H1 (cell line): ENCODE data around the gene IST1. TPM values are rescaled to one million over a fixed set of nuclear protein-coding genes. Genes with fewer than 3 reads are reported as not detected.

Experiments
- CTCF ChIA-PET: fragments of 300-600 bp; sonication (Branson Sonifier 250); formaldehyde crosslinking; loops from one replicate; lab custom pipeline; 2021; ENCODE audit not compliant: partially characterized antibody; lab: Charles Lee
- POLR2A ChIA-PET: fragments of 300-600 bp; sonication (Branson Sonifier 250); formaldehyde crosslinking; loops from one replicate; lab custom pipeline; 2021; ENCODE audit warnings: inconsistent platforms; ENCODE audit not compliant: partially characterized antibody; lab: Charles Lee
- DNase-seq, 2 experiments: peaks; one replicate each; pipeline versions ENCODE4 v3.0.0 to v3.0.0-alpha.2; 2010 to 2022; ENCODE audit warnings: low spot score in 2 of 2, low read depth in 1 of 2, mixed read lengths in 1 of 2
- FAIRE-seq: peaks from 2 replicates; lab custom pipeline; 2011; peaks lifted over from hg19 to GRCh38; lab: Jason Lieb, UNC
- H2AFZ ChIP-seq: 2 replicates; pipeline ENCODE4 v1.8.1; 2012; ENCODE audit warnings: low read length, inconsistent platforms
- H2AK5ac ChIP-seq: 2 replicates; pipeline ENCODE4 v1.6.1; 2013; ENCODE audit warnings: low read depth, low read length
- H2BK120ac ChIP-seq: replicated peaks from 2 replicates; pipeline ENCODE3; 2013; ENCODE audit warnings: low read depth, low read length, inconsistent platforms
- H2BK12ac ChIP-seq: 2 replicates; pipeline ENCODE4 v1.6.1; 2013; ENCODE audit warnings: low read depth, low read length
- H2BK15ac ChIP-seq: 2 replicates; pipeline ENCODE4 v1.6.1; 2013; ENCODE audit warnings: low read length
- H2BK20ac ChIP-seq: 2 replicates; pipeline ENCODE4 v1.6.1; 2013; ENCODE audit warnings: low read length
- H2BK5ac ChIP-seq: 2 replicates; pipeline ENCODE4 v1.6.1; 2013; ENCODE audit warnings: low read depth, low read length
- H3K14ac ChIP-seq: 2 replicates; pipeline ENCODE4 v1.6.1; 2013; ENCODE audit warnings: inconsistent platforms; ENCODE audit not compliant: insufficient read length
- H3K18ac ChIP-seq: 2 replicates; pipeline ENCODE4 v1.6.1; 2013; ENCODE audit warnings: low read length; ENCODE audit errors: extremely low read depth
- H3K23ac ChIP-seq: 2 replicates; pipeline ENCODE4 v1.6.1; 2013; ENCODE audit warnings: inconsistent platforms; ENCODE audit not compliant: insufficient read length
- H3K23me2 ChIP-seq: 2 replicates; pipeline ENCODE4 v1.6.1; 2013; ENCODE audit warnings: low read depth, low read length
- H3K27ac ChIP-seq: 2 replicates; pipeline ENCODE4 v1.6.1; 2011; ENCODE audit warnings: low read depth, low read length, inconsistent platforms
- H3K27me3 ChIP-seq, 4 experiments: replicated peaks in 1 of 4; 1 replicate in 1 of 4; 2 replicates in 3 of 4; pipeline versions ENCODE4 v1.6.1 to v1.8.1; 2011 to 2013; ENCODE audit warnings: low read length in 3 of 4, mild to moderate bottlenecking in 3 of 4, inconsistent platforms in 2 of 4, mixed read lengths in 2 of 4, moderate library complexity in 1 of 4; ENCODE audit not compliant: control insufficient read depth in 3 of 4, insufficient read depth in 3 of 4; ENCODE audit errors: extremely low read depth in 1 of 4
- H3K36me3 ChIP-seq, 4 experiments: 2 replicates each; pipeline versions ENCODE4 v1.6.1 to v1.8.1; 2011 to 2013; ENCODE audit warnings: mild to moderate bottlenecking in 4 of 4, low read length in 3 of 4, moderate library complexity in 2 of 4, control low read depth in 1 of 4, inconsistent platforms in 1 of 4; ENCODE audit not compliant: insufficient read depth in 4 of 4, control insufficient read depth in 2 of 4
- H3K4ac ChIP-seq: replicated peaks from 2 replicates; pipeline ENCODE3; 2013; ENCODE audit warnings: low read length, low read depth, mixed read lengths, inconsistent platforms; ENCODE audit not compliant: insufficient read length
- H3K4me1 ChIP-seq, 4 experiments: replicated peaks in 1 of 4; 1 replicate in 1 of 4; 2 replicates in 3 of 4; pipeline versions ENCODE4 v1.6.1 to v1.8.1; 2011 to 2013; ENCODE audit warnings: low read length in 3 of 4, inconsistent platforms in 2 of 4, mixed read lengths in 1 of 4; ENCODE audit not compliant: insufficient read depth in 4 of 4, control insufficient read depth in 3 of 4
- H3K4me2 ChIP-seq, 2 experiments: 2 replicates each; pipeline versions ENCODE4 v1.6.1 to v1.8.1; 2011 to 2013; ENCODE audit warnings: low read depth in 2 of 2, low read length in 2 of 2, control low read depth in 1 of 2, inconsistent platforms in 1 of 2, mild to moderate bottlenecking in 1 of 2; ENCODE audit not compliant: insufficient read depth in 1 of 2
- H3K4me3 ChIP-seq, 4 experiments: fragments of 200-600, 300-600 bp in 1 of 4; sonication (generic), shearing (Covaris generic), sonication (Bioruptor Twin) in 1 of 4; 2 replicates each; pipeline versions ENCODE4 v1.5.1 to v1.8.1; 2011 to 2016; ENCODE audit warnings: low read length in 4 of 4, low read depth in 3 of 4, control low read depth in 2 of 4, inconsistent platforms in 2 of 4, mild to moderate bottlenecking in 2 of 4, mixed read lengths in 1 of 4, moderate library complexity in 1 of 4; ENCODE audit not compliant: insufficient read depth in 2 of 4; ENCODE audit errors: extremely low read depth in 1 of 4
- H3K56ac ChIP-seq: replicated peaks from 2 replicates; pipeline ENCODE3; 2013; ENCODE audit warnings: low read depth, mild to moderate bottlenecking, mixed read lengths, low read length, inconsistent platforms; ENCODE audit not compliant: insufficient read length
- H3K79me1 ChIP-seq: 2 replicates; pipeline ENCODE4 v1.6.1; 2013; ENCODE audit warnings: low read depth, low read length, control low read depth
- H3K79me2 ChIP-seq, 2 experiments: 2 replicates each; pipeline versions ENCODE4 v1.6.1 to v1.8.1; 2012 to 2013; ENCODE audit warnings: low read length in 2 of 2, mild to moderate bottlenecking in 2 of 2, inconsistent platforms in 1 of 2; ENCODE audit not compliant: insufficient read depth in 2 of 2, control insufficient read depth in 1 of 2
- H3K9ac ChIP-seq, 4 experiments: replicated peaks in 1 of 4; 1 replicate in 1 of 4; 2 replicates in 3 of 4; pipeline versions ENCODE4 v1.6.1 to v1.8.1; 2011 to 2013; ENCODE audit warnings: low read depth in 3 of 4, low read length in 3 of 4, control low read depth in 2 of 4, mild to moderate bottlenecking in 2 of 4, moderate library complexity in 2 of 4, inconsistent platforms in 1 of 4; ENCODE audit errors: extremely low read depth in 1 of 4
- H3K9me3 ChIP-seq, 2 experiments: 2 replicates each; pipeline versions ENCODE4 v1.6.1 to v1.8.1; 2012 to 2013; ENCODE audit warnings: mild to moderate bottlenecking in 2 of 2, moderate library complexity in 2 of 2, control low read depth in 1 of 2, inconsistent platforms in 1 of 2, low read depth in 1 of 2, low read length in 1 of 2, mixed read lengths in 1 of 2; ENCODE audit not compliant: insufficient read depth in 2 of 2
- H4K20me1 ChIP-seq, 2 experiments: replicated peaks in 1 of 2; 2 replicates each; pipeline versions ENCODE3 to v1.8.1; 2011 to 2013; ENCODE audit warnings: inconsistent platforms in 2 of 2, low read length in 2 of 2, mild to moderate bottlenecking in 1 of 2; ENCODE audit not compliant: insufficient read depth in 2 of 2, control insufficient read depth in 1 of 2
- H4K5ac ChIP-seq: 2 replicates; pipeline ENCODE4 v1.6.1; 2013; ENCODE audit warnings: low read length, low read depth, mixed read lengths, inconsistent platforms; ENCODE audit not compliant: insufficient read length
- H4K8ac ChIP-seq: 2 replicates; pipeline ENCODE4 v1.8.0; 2013; ENCODE audit warnings: mild to moderate bottlenecking, moderate library complexity, low read length, inconsistent platforms; ENCODE audit not compliant: insufficient read depth; ENCODE audit errors: extremely low read depth
- H4K91ac ChIP-seq: replicated peaks from 2 replicates; pipeline ENCODE3; 2013; ENCODE audit warnings: low read length, mixed read lengths, inconsistent platforms; ENCODE audit not compliant: insufficient read length
- BRCA1 ChIP-seq: IDR thresholded peaks from 2 replicates; pipeline ENCODE4 v1.6.1; 2012; ENCODE audit warnings: low read depth, low read length, improper control_type of control experiment
- FOSL1 ChIP-seq: IDR thresholded peaks from 2 replicates; pipeline ENCODE4 v1.6.1; 2011; ENCODE audit warnings: mild to moderate bottlenecking, low read depth, low read length, moderate library complexity; ENCODE audit not compliant: insufficient read depth
- RAD21 ChIP-seq, 2 experiments: IDR thresholded peaks in 1 of 2; conservative IDR thresholded peaks in 1 of 2; 2 replicates each; pipeline ENCODE4 v1.6.1; 2011; ENCODE audit warnings: low read depth in 2 of 2, low read length in 2 of 2, improper control_type of control experiment in 1 of 2, inconsistent platforms in 1 of 2, mild to moderate bottlenecking in 1 of 2, moderate library complexity in 1 of 2
- RXRA ChIP-seq: IDR thresholded peaks from 2 replicates; pipeline ENCODE4 v1.6.1; 2011; ENCODE audit warnings: low read depth, mild to moderate bottlenecking, low read length, moderate library complexity; ENCODE audit not compliant: insufficient read depth
- TAF1 ChIP-seq: IDR thresholded peaks from 2 replicates; pipeline ENCODE4 v1.6.1; 2011; ENCODE audit warnings: mild to moderate bottlenecking, low read depth, low read length
- TAF7 ChIP-seq: optimal IDR thresholded peaks from 2 replicates; pipeline ENCODE3; 2011; ENCODE audit warnings: low read depth, mild to moderate bottlenecking, inconsistent platforms, low read length, moderate library complexity, borderline replicate concordance
- WGBS, 2 experiments: shearing (Covaris generic) in 1 of 2; methylation state at CpG; one replicate each; pipeline versions ENCODE4 v1.1.6 to v1.1.7; 2013 to 2015; ENCODE audit warnings: low lambda C conversion rate in 2 of 2, mixed read lengths in 2 of 2, inconsistent platforms in 1 of 2, low coverage in 1 of 2, missing lambda C conversion rate in 1 of 2; ENCODE audit not compliant: insufficient replicate concordance in 2 of 2, insufficient coverage in 1 of 2, insufficient read length in 1 of 2; ENCODE audit errors: extremely low coverage in 1 of 2, missing lambda C conversion rate in 1 of 2; 5-methylcytosine and 5-hydroxymethylcytosine counted together
- polyA plus RNA-seq, 7 experiments: library from polyadenylated mRNA; depleted of rRNA in 3 of 7; stranded (reverse) in 5 of 7; unstranded in 2 of 7; fragments of >200 nt in 5 of 7; fragments of 200-250 nt in 2 of 7; gene quantifications; 1 replicate in 5 of 7; 2 replicates in 1 of 7; 4 replicates in 1 of 7; pipeline versions ENCODE4 v1.2.1 to v1.2.3, GENCODE V29; 2011 to 2013; ENCODE audit warnings: missing spikeins in 2 of 7, mixed read lengths in 2 of 7
- total RNA-seq: library from RNA; stranded (reverse); fragmentation: NEBNext Ultra II Directional; extraction: Animal tissue kit (Norgen Biotek cat#: 25700); gene quantifications from 2 replicates; pipeline ENCODE4 v1.2.1, GENCODE V29; 2021
- TF ChIP-seq, protein P1 (sequence below): IDR thresholded peaks from 2 replicates; pipeline ENCODE4 v1.6.1; 2011; ENCODE audit warnings: low read depth, mild to moderate bottlenecking, low read length; ENCODE audit not compliant: insufficient read depth

IST1 gene
- total and polyA plus RNA-seq, 2 of the 8 experiments (the other 6 are each of a cell fraction or from before 2014, with no cell fraction given), result 190 to 248 TPM

DNA sequence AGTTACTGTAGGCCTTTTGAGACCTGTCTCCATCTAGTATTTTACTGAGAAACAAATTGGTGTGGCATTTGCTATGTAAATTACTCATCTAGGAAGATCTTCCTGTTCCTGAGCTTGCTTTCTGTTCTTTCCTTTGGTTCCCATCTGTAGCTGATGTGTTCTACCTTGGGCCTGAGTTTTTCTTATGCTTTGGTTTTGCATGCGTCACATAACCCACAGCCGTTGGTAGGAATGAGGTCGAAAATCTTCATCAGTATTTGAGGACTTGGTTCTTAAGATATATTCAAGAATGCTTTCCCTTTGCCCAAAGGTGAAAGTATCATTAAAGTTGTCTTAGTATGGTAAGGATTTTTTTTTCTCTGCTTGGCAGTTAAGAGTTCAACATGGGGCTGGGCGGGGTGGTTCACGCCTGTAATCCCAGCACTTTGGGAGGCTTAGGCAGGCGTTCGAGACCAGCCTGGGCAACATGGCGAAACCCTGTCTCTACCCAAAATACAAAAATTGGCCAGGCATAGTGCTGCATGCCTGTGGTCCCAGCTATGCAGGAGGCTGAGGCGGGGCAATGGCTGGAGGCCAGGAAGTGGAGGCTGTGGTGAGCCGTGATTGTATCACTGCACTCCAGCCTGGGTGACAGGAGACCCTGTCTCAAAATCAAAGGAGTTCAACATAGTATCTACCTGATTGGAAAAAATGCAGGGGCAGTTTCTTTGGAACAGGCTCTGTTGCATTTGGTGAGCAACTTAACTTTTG, 28.8 kb downstream of the IST1 start:
- POLR2A ChIA-PET, result interaction anchor here (0.6 to 1.3 kb wide), 3 partner anchors 9 to 162 kb away, joined by 3 read pairs; no protein-coding TSS in a partner anchor
- no peak overlapping the region for H3K9ac ChIP-seq
- no peak for DNase-seq

More for the DNA sequence above, 28.8 kb downstream of the IST1 start:
- no peak overlapping the region for H2AFZ ChIP-seq
- H2BK120ac ChIP-seq, result no peak overlapping the region
- no peak overlapping the region for H3K14ac ChIP-seq
- H2BK12ac ChIP-seq, result no peak overlapping the region
- no peak overlapping the region for H3K4me3 ChIP-seq
- H3K27ac ChIP-seq, result no peak overlapping the region
- H4K5ac ChIP-seq, result no peak overlapping the region
- no peak overlapping the region for H3K4ac ChIP-seq
- no peak overlapping the region for H4K8ac ChIP-seq
- WGBS, 2 experiments, result 96% methylated on average over 10 of the region's 10 CpGs; no CpG with 5 or more reads in 1 of the 2 experiments
- H3K23ac ChIP-seq, result no peak overlapping the region
- no peaks in the 10 kb centered on the region for H3K27me3 ChIP-seq
- H4K91ac ChIP-seq, result no peak overlapping the region
- no peak overlapping the region for H3K18ac ChIP-seq
- H3K4me1 ChIP-seq, result no peaks in the 10 kb centered on the region
- H3K79me2 ChIP-seq, result peaks cover 0 to 31% of the 10 kb centered on the region in 2 experiments; a peak in 3 of 4 replicates
- H3K4me2 ChIP-seq, result no peak overlapping the region
- no peak overlapping the region for H2BK5ac ChIP-seq
- H3K36me3 ChIP-seq, result peaks cover 66 to 97% (median 85%) of the 10 kb centered on the region in 4 experiments
- H2BK15ac ChIP-seq, result no peak overlapping the region
- no peak overlapping the region for H2AK5ac ChIP-seq
- TF ChIP-seq RAD21 (IDR thresholded peaks at IDR 0.05 in 1 of 2, conservative IDR thresholded peaks at IDR 0.05 in 1 of 2; ENCODE audit: low read depth in 2 of 2, low read length in 2 of 2), result no peak
- TF ChIP-seq BRCA1, result no peak
- no peak for TF ChIP-seq TAF1
- no peak for TF ChIP-seq TAF7
- no peak for TF ChIP-seq RXRA
- no peak for TF ChIP-seq FOSL1
- TF ChIP-seq, protein P1, sequence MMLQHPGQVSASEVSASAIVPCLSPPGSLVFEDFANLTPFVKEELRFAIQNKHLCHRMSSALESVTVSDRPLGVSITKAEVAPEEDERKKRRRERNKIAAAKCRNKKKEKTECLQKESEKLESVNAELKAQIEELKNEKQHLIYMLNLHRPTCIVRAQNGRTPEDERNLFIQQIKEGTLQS, result no peak
- TF ChIP-seq, all 59 proteins: peak for 0
- Histone ChIP-seq H3K56ac (no peak overlapping the region), H2BK20ac (no peak overlapping the region), H3K9me3 (no peaks in the 10 kb centered on the region), H4K20me1 (peaks cover 3 to 11% of the 10 kb centered on the region in 2 experiments), H3K79me1 (peaks cover 4% of the 10 kb centered on the region; the same call in 1 of the 2 replicates), H3K23me2 (no peaks in the 10 kb centered on the region)
- CTCF ChIA-PET, result interaction anchor here (0.9 to 2.3 kb wide), 3 partner anchors 8 to 41 kb away, joined by 3 to 12 read pairs (median 4); partner anchors contain the start of gene ZNF821
- no peak for FAIRE-seq
